Measurements from ENCODE around the gene HSPG2. TPM values are rescaled to one million over a fixed set of nuclear protein-coding genes. Genes with fewer than 3 reads are reported as not detected.

HSPG2 gene
- total and polyA plus RNA-seq, 2 donors (not counting 1 experiment from before 2014, with no cell fraction given), result 2.0 to 4.5 TPM

- Histone ChIP-seq H3K9me3 (ENCODE audit: control extremely low read depth in 1 of 3, control insufficient read depth in 2 of 3, insufficient read depth in 1 of 3, low read length in 2 of 3) (no peaks in the 10 kb centered on the region), H3K27me3 (replicated peaks in 1 of 4; ENCODE audit: control extremely low read depth in 1 of 4, control insufficient read depth in 3 of 4, insufficient read depth in 4 of 4, low read length in 3 of 4) (no peaks in the 10 kb centered on the region), H3K36me3 (replicated peaks in 1 of 2; ENCODE audit: control extremely low read depth in 1 of 2, control insufficient read depth in 1 of 2, extremely low read depth in 1 of 2, insufficient read depth in 2 of 2, low read length in 1 of 2) (no peaks in the 10 kb centered on the region), H4K20me1 (ENCODE audit: control insufficient read depth, insufficient read depth, low read length, poor library complexity, severe bottlenecking) (no peaks in the 10 kb centered on the region), H3K4me3 (ENCODE audit: control extremely low read depth in 1 of 5, extremely low read depth in 1 of 5, insufficient read depth in 1 of 5, low read depth in 2 of 5, low read length in 4 of 5) (no peak overlapping the region), H3K4me1 (ENCODE audit: control insufficient read depth in 2 of 2, insufficient read depth in 2 of 2, low read length in 2 of 2) (no peaks in the 10 kb centered on the region), H2AFZ (ENCODE audit: insufficient read depth, low read depth, low read length, poor library complexity, severe bottlenecking) (no peak overlapping the region), H3K79me2 (ENCODE audit: control insufficient read depth, insufficient read depth, low read length) (no peaks in the 10 kb centered on the region), H3K4me2 (replicated peaks; ENCODE audit: low read depth, low read length, poor library complexity, severe bottlenecking) (no peak overlapping the region), H3K9ac (ENCODE audit: low read length) (no peak overlapping the region), H3K27ac (ENCODE audit: low read length in 2 of 2) (no peak overlapping the region)
- no peak for ATAC-seq (ENCODE audit: low read depth)
- WGBS (ENCODE audit: insufficient coverage), result 88% methylated on average over 11 of the region's 11 CpGs
- H3K27ac Mint-ChIP-seq, result no peak overlapping the region
- H3K4me1 Mint-ChIP-seq, result no peaks in the 10 kb centered on the region
- intact Hi-C loops (cut with micrococcal nuclease), result no loop called here
- no peak overlapping the region for H3K4me3 Mint-ChIP-seq
- ChIA-PET CTCF (no interaction called here), POLR2A (no interaction called here)
- no peaks in the 10 kb centered on the region for H3K27me3 Mint-ChIP-seq
- DNase-seq, result no peak
- TF ChIP-seq EZH2 (IDR thresholded peaks at IDR 0.05; ENCODE audit: borderline replicate concordance, insufficient read depth, low read depth, low read length, poor library complexity, severe bottlenecking) (no peak), CTCF (IDR thresholded peaks at IDR 0.05) (no peak)
- no peaks in the 10 kb centered on the region for H3K9me3 Mint-ChIP-seq (ENCODE audit: insufficient read depth)
Measured at GRCh38 chr1:21878840-21879478, 58.2 kb downstream of the HSPG2 start.

GRCh38 chr1:21878009-21878773 is 58.9 kb downstream of the HSPG2 start:
- POLR2A ChIA-PET, result no interaction called here
- H3K9me3 Mint-ChIP-seq (ENCODE audit: insufficient read depth), result no peaks in the 10 kb centered on the region
- H3K79me2 ChIP-seq (ENCODE audit: control insufficient read depth, insufficient read depth, low read length), result no peaks in the 10 kb centered on the region

More at GRCh38 chr1:21878009-21878773, 58.9 kb downstream of the HSPG2 start:
- Histone ChIP-seq H3K9me3 (ENCODE audit: control extremely low read depth in 1 of 3, control insufficient read depth in 2 of 3, insufficient read depth in 1 of 3, low read length in 2 of 3) (no peaks in the 10 kb centered on the region), H2AFZ (ENCODE audit: insufficient read depth, low read depth, low read length, poor library complexity, severe bottlenecking) (no peak overlapping the region), H3K4me3 (ENCODE audit: control extremely low read depth in 1 of 5, extremely low read depth in 1 of 5, insufficient read depth in 1 of 5, low read depth in 2 of 5, low read length in 4 of 5) (no peak overlapping the region), H3K4me2 (replicated peaks; ENCODE audit: low read depth, low read length, poor library complexity, severe bottlenecking) (no peak overlapping the region), H3K27me3 (replicated peaks in 1 of 4; ENCODE audit: control extremely low read depth in 1 of 4, control insufficient read depth in 3 of 4, insufficient read depth in 4 of 4, low read length in 3 of 4) (no peaks in the 10 kb centered on the region), H3K9ac (ENCODE audit: low read length) (no peak overlapping the region), H4K20me1 (ENCODE audit: control insufficient read depth, insufficient read depth, low read length, poor library complexity, severe bottlenecking) (no peaks in the 10 kb centered on the region), H3K36me3 (replicated peaks in 1 of 2; ENCODE audit: control extremely low read depth in 1 of 2, control insufficient read depth in 1 of 2, extremely low read depth in 1 of 2, insufficient read depth in 2 of 2, low read length in 1 of 2) (no peaks in the 10 kb centered on the region), H3K27ac (ENCODE audit: low read length in 2 of 2) (no peak overlapping the region), H3K4me1 (ENCODE audit: control insufficient read depth in 2 of 2, insufficient read depth in 2 of 2, low read length in 2 of 2) (no peaks in the 10 kb centered on the region)
- H3K27me3 Mint-ChIP-seq, result no peaks in the 10 kb centered on the region
- no peak for DNase-seq
- WGBS (ENCODE audit: insufficient coverage), result 95% methylated on average over 20 of the region's 25 CpGs
- CTCF ChIA-PET, result no interaction called here
- H3K4me1 Mint-ChIP-seq, result no peaks in the 10 kb centered on the region
- no peak for ATAC-seq (ENCODE audit: low read depth)
- intact Hi-C loops (cut with micrococcal nuclease), result no loop called here
- no peak overlapping the region for H3K27ac Mint-ChIP-seq
- no peak overlapping the region for H3K4me3 Mint-ChIP-seq
- no peak for TF ChIP-seq CTCF (IDR thresholded peaks at IDR 0.05)
- no peak for TF ChIP-seq EZH2 (IDR thresholded peaks at IDR 0.05; ENCODE audit: borderline replicate concordance, insufficient read depth, low read depth, low read length, poor library complexity, severe bottlenecking)

Measured in B cell (primary cell).